T-helper 2 cell treated with Interferon-gamma antibody and Interleukin-4, amounts not matched to agents 100 ng/mL and 5 ng/mL, for 36 hours (primary cell): ENCODE measurements around the gene DNASE2B. TPM values are rescaled to one million over a fixed set of nuclear protein-coding genes. Genes with fewer than 3 reads are reported as not detected.

Experiments
- intact Hi-C: fragments of 100-400 bp; cut with micrococcal nuclease; formaldehyde crosslinking; loops from one replicate; pipeline ENCODE4 v1.15.1; 2023
- total RNA-seq: library from RNA; stranded (reverse); gene quantifications from 2 replicates; pipeline ENCODE4 v1.2.3, GENCODE V29; 2022

DNASE2B gene
- total RNA-seq, 1 donor from 2014 or later, result not detected

DNA sequence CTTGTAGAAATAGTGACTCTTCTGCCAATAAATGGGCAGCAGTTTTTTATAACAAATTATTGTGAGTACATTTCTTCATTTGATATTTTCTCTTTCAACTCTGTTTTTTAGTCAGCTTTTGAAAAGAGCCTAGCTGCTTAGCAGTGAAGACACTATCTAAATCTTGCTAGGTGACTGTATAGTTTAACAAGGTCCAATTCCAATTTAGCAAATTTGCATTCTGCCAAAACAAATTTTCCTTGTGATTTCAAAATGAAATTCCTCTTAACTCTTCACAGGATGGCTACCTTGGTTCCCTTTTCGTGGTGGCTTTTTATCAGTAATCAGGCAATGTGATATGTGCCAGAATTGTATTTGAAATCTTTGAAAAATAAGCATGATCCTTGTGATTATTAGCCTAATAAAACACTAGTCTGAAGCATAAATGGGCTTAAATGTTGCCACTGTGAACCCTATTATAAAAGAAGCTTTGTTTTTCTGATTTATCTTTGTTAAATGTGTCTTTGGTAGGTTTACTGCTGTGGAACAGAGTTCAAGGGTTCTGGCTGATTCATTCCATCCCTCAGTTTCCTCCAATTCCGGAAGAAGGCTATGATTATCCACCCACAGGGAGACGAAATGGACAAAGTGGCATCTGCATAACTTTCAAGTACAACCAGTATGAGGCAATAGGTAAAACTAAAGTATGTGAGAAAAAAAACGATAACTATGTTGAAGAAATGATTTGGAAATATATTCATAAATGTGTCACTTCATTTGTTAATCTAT, 12.2 kb downstream of the DNASE2B start:
- intact Hi-C loops, result no loop called here

DNA sequence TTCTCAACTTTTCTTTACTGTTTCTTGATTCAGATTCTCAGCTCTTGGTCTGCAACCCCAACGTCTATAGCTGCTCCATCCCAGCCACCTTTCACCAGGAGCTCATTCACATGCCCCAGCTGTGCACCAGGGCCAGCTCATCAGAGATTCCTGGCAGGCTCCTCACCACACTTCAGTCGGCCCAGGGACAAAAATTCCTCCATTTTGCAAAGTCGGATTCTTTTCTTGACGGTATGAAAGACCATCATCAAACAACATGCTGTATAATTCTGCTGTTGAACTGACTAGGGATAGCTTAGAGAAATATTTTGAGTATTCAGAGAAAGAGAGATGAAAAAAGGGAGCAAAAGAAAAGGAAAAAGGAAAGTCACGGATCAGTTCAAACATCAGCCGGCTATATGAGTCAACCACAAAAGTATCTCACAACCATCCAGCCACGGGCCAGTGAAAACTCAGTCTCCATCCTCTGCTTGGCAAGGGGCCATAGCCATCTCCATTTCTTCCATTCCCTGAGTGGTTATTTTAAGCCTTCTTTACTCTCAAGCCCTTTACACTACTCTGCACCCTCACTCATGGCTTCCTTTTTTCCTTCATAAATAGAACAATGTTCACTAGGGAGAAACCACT, 14.1 kb downstream of the DNASE2B start:
- intact Hi-C loops, result no loop called here

DNA sequence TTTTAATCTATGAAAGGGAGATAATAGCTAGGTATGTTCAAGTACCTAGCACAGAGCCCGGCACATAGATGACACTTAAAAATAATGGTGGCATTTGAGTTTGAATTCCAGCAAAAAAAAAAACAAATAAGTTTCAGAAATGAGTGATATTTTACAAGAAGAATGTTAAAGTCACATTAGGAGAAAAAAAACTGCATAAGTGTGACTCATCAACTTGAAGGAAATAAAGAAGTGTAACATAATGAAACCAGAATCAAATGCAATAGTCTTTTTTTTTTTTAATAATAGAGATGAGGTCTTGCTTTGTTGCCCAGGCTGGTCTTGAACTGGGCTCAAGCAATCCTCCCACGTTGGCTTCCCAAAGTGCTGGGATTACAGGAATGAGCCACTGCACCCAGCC, 17.1 kb downstream of the DNASE2B start:
- intact Hi-C loops, result no loop called here

DNA sequence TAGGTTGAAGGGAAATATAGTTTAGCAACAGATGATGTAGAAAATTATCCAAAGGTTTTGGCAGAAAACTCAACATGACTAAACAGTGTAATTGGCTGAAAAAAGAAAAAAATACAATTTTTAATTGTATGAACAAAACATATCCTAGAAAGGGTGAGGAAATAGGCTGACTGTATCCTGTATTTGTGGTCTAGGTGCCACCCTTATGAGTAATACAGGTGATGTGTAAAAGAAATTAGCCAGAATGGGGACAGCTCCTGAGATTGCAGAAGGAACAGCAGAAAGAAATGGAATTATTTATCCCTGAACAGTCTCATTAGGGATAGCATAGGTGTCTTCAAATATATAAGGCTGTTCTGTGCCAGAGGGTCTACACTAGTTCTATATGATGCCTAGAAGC, 24.6 kb downstream of the DNASE2B start:
- intact Hi-C loops, result no loop called here

DNA sequence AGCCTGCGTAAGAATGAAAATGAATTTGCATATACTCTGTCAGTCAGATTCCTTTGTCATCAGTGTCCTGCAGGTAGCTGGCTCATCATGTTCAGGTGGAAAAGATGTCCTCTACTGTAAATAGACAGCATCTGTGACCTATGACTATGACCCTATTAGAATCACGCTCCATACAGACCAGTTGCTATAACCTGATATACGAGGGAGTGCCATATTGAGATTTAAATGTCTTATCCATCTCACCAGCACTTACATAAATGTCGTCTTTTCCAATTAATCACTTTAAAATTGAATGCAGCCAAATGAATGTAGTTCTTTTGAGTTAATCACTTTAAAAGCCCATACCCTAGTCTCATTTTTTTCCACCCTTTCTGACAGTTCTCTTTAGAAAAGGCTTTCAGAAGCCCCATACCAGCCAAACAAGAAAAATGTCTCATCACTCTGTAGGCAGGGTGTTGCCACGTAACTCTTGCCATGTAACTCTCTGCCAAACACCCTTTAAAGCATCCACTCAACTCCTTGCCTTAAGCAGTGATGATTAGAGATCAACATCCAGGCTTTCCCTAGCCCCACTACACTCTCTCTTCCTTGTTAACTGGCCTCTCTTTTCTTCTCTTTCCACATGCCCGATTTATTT, 26.3 kb downstream of the DNASE2B start:
- intact Hi-C loops, result no loop called here

DNA sequence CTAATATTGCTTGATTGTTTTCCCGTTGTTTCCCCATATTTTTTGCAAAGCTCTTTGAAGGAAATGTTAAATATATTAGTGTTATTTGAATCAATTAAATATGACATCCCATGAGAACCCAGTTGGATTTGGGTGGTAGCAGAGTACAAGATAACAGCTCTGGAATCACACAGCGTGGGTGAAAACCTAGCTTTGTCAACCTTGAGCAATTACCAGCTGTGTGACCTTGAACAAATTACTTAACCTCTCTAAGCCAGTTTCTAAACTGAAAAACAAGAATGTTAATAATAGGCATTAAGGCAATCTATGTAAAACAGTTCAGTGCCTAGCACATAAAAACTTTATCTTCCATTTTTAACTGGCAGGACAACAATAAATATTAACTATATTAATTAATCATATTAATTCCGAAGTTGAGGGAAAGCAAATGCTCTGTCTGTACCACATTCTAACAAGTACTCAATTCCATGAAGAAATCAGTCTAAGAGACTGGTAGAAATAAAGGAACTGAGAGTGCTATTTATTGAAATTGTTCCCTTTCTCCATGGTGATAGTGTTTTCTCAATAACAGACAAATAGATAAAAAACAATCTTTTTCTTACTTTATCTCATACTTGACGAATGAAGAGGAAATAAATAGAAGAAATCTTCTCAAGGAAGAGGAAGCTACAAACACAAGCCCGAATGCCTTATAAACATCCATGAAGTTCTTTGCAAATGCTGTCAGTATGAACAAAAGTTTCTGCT, 27.0 kb downstream of the DNASE2B start:
- intact Hi-C loops, result no loop called here

DNA sequence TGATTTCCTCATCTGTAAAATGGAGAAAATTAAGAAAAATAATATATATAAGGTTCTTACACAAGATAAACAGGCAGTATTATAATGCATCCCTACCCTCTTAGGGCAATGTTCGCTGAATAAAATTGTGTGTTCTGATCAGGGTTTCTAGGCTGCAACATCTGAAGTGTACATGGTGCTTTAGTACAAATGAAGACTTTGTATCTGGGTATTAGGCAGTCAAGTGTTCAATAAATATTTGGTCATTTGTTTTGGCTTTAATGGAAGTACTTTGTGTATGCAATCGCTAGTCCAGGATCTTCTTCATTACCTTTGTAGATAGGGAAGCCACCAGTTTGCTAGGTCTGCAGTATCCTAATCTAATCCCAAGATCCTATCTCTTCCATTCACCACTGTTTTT, 28.1 kb downstream of the DNASE2B start:
- intact Hi-C loops, result no loop called here

DNA sequence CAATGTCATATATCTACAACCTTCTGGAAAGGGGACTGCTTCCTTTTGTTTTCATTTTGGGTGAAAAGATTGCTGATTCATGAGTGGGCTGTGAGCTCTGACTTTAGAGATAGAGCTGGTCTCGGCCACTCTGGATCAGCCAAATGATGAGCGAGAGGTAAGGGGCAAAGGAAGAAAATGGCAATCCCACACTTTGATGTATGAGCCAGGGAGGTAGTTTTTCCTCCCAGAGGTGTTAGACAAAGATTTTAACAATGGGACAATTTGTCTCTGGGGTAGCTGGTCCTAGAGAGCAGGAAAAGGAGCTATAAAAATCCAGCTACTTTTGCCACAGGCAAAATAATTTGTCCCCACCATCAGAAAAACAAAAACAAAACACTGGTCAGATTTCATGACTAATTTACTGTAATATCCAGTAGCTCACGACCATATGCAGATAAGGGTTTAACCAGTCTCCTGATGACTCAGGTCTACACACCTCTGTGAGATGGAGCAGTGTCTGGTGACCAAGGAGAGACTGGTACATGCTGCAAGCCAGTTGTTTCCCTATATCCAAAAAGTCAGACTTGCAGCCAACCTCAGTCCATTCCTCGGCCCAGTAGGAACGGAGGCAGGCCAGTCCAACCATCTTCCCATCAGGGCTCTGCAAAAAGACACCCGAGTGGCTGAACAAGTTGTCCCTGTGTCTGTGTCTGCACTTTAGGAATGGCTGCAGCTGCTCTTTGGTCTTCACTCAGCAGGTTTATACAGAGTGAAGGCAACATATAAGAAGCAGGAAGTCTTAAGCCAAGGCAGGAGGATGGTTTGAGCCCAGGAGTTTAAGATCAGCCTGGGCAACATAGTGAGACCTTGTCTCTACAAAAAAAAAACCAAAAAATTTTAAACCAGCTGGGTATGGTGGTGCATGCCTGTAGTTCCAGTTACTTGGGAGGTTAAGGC, 29.2 kb downstream of the DNASE2B start:
- intact Hi-C loops, result no loop called here

DNA sequence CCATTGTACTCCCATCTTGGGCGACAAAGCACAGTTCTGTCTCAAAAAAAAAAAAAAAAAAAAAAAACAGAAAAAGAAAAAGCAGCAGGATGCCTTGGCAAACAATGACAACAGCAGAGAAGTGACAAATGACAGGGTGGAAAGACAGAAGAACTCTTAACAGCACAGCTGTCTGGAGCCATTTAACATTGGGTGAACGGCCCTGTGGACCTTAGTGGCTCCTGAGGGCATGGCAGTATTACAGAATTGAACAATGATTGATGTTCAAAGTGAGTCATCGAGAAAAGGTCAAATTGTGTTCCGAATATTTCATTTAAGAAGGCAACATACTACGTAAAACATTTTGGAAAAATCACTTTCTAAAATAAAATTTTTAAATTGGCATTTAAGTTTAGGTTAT, 30.0 kb downstream of the DNASE2B start:
- intact Hi-C loops, result no loop called here

DNA sequence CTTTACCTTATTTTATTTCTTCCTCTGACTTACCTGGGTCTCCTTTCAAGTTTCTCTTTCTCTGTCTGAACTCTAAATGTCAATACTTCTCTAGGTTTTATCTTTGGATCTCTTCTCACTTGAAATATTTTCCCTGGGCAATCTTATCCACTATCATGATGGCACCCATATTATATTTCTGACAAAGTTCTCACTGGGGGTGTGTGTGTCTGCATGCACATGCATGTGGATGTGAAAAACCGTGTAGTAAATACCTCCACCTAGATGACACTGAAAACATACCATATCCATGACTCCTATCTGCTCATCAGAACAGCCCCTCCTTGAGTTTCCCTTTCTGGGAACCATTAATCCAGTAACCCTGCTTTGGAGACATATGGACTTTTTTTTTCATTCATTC, 30.9 kb downstream of the DNASE2B start:
- intact Hi-C loops, result no loop called here

DNA sequence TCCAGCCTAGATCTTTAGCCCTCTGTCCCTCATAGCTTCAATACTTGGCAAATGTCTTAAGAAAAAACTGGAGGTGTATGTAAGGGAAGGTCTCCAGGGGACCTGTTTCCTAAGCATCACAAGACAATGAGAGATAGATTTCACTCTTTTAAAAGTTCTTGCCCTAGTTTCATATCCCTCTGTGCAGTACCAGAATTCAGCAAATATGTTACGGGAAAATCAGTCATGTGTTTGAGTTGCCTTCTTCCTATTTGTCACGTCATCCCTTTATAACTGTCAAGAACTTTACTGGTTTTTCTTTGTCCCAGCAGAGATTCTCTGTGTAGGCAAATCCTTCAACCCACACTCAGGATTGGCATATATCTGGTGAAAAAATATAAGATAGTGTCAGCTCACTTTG, 32.3 kb downstream of the DNASE2B start:
- intact Hi-C loops, result loop anchor here (10.0 kb wide), 2 partner anchors 526 to 844 kb away; partner anchors contain the start of gene BCL10

DNA sequence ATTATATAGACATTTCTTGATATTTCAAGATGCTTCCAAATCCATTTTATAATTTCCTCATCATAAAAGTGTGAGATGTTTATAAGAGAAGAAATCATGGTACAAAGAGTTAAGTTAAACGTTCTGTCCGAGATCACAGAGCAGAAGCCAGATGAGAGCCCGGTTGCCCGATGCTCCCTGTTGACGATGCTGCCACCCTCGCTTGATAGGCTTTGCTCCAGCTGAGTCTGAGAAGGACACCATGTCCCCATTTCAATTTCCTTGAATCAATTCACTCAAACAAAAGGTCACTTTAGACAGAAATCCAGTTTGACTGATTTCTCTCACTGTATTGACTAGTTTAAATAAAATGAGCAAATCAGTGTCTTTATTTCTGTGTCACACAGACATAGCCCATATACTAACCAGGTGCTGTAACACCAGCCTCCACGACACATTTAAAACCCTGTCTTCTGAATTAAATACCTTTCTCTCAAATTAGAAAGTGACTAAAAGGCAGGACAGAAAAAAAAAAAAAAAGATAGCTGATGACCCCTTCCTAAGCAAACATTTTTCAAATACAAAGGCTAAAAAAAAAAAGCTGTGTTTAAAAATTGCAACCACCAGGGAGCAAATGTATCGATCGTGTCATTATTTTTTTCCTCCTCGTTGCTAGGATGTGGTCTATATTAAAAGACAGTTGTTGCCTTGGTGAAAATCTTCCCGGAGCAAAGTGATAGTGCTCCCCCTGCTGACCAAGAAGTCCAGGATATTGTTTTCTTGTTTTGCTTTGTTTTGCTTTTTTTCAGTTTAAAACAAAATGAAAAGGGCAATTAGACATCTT, 35.2 kb downstream of the DNASE2B start:
- intact Hi-C loops, result loop anchor here (1.0 to 10.0 kb wide), 11 partner anchors 45 to 841 kb away; partner anchors contain the start of genes BCL10, CTBS, GNG5 and PRKACB

DNA sequence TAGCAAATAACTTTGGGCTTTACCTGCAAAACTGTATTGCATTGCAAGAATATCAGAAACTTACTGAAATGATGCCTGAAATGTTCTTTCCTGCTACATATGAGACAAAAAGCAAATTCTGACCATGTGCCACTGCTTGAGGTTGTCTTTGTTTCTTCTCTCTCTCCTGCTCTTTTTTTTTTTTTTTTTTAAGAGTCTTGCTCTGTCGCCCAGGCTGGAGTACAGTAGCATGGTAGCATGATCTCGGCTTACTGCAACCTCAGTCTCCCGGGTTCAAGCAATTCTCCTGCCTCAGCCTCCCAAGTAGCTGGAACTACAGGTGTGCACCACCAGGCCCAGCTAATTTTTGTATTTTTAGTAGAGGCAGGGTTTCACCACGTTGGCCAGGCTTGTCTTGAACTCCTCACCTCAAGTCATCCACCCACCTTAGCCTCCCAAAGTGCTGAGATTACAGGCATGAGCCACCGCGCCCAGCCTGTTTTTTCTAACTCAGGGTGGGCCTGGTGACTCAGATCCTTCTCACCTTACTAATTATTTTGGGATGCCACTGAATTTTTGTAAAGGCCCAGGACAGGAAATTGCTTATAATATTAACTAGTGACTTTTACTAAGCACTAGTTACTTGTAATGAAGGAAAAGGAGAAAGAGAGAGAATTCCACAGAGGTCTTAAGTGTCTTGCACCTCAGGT, 35.9 kb downstream of the DNASE2B start:
- intact Hi-C loops, result loop anchor here (1.0 to 10.0 kb wide), 9 partner anchors 45 to 841 kb away; partner anchors contain the start of genes BCL10, CTBS, GNG5 and RPF1

DNA sequence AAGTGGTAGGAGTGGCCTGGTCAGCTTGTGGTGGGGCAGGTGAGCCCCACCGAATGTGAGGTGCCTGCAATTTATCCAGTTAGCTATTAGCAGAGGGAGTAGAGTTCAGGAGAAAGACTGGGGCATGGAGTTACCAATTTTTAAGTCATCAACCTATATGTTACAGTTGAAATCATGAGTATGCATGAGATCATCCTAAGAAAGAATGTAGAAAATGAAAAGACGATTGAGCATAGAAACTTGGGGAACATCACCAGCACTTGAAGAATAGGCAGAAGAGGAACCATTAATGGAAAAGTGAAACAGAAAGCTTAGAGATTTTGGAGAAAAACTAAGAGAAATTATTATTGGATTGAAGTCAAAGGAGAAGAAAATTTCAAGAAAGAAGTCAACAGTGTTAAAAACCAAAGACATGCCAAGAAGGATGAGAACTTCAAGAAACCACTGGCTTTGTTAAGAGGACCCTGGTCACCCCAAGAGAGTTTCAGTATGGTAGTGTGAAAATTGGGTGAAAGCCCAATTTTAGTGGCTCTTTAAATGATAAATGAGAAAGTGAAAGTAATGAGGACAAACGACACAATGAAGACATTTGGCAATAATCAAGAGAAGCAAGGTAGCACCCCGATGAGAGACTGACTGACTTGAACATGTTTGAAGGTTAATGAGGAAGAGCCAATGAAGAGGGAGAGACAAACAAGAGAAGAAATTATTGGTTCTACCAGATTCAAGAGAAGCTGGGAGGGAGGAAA, 36.7 kb downstream of the DNASE2B start:
- intact Hi-C loops, result loop anchor here (1.0 to 10.0 kb wide), 10 partner anchors 44 to 840 kb away; partner anchors contain the start of genes BCL10, CTBS, GNG5 and RPF1

DNA sequence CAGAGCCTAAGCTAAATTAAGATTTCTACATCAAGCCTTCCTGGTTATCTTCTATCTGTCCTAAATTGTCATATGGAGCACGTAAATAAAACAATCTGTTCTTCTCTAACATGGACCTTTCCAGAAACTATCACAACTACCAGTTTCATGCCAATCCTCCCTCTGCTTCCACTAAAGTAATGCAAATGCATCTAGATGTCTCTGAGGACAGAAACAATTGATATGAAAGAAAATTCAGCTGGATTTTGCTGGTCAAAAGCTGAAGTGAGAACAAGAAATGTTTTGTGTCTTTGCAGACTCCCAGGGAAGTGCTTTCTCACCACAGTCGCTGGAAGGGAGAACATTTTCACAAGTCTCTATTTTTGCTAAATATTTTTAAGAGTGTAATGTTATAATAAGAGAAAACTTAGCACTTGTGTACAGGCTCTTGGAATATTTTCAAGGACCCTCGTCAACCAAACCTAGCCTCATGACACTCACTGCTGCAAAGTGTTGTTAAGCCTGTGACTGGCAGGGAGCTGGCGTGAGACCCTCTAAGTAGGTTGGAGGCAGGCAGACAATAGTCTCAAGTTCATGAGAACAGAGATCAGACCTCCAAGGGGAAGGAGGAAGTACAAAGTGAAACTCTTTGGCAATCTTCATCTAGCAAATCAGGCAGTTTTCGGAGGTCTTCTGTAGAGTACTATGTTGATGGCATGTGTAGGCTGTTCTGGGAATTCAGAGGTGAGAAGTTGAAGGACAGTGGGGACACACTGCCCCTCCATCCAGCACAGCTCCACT, 38.8 kb downstream of the DNASE2B start:
- intact Hi-C loops, result loop anchor here (1.0 to 10.0 kb wide), 4 partner anchors 253 to 838 kb away; partner anchors contain the start of genes BCL10 and SSX2IP

DNA sequence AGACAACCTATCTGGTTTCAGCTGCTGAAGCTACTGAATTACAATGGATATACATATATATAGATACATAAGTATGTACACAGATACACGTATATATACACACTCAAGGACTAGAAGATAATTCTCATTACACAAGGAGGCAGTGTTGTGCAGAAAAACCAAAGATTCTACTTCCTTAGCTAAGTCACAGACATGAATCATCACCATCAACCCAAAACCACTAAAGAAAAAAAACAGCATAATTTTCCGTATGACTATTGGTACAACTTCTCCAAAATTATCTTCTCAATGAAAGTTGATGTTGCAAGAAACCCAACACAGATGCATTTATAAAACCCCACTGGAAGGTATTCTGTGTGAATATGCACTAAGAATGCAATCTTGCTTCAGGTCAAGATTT, 44.0 kb downstream of the DNASE2B start:
- intact Hi-C loops, result loop anchor here (1.0 kb wide), 7 partner anchors 37 to 494 kb away; partner anchors contain the start of genes GNG5, RPF1, SPATA1 and SSX2IP
